ENCODE measurements around the gene CHCHD6. TPM values are rescaled to one million over a fixed set of nuclear protein-coding genes. Genes with fewer than 3 reads are reported as not detected.

CHCHD6 gene
- total and polyA plus RNA-seq, 2 of the 4 experiments (the other 2 are of a cell fraction): 18.8 to 28.9 TPM

- Histone ChIP-seq H3K27ac (ENCODE audit: insufficient read depth, low read length) (no peak overlapping the region), H3K79me1 (ENCODE audit: low read depth in 1 of 2, low read length in 2 of 2) (peaks cover 0 to 7% of the 10 kb centered on the region in 2 experiments; a peak in 3 of 4 replicates), H3K9me3 (ENCODE audit: control insufficient read depth, insufficient read depth, low read length) (no peaks in the 10 kb centered on the region), H4K8ac (ENCODE audit: low read depth in 2 of 2, low read length in 2 of 2) (no peak overlapping the region), H2AK9ac (replicated peaks; ENCODE audit: low read depth, low read length, poor library complexity) (no peak overlapping the region), H3K14ac (replicated peaks; ENCODE audit: low read depth, low read length) (no peak overlapping the region), H3K27me3 (ENCODE audit: control insufficient read depth, insufficient read depth, low read length) (no peaks in the 10 kb centered on the region), H3K4me1 (ENCODE audit: control insufficient read depth, insufficient read depth, low read length) (peaks cover 10% of the 10 kb centered on the region), H3K4ac (ENCODE audit: low read depth, low read length) (no peak overlapping the region), H4K20me1 (ENCODE audit: insufficient read depth, low read length) (peaks cover 3% of the 10 kb centered on the region; the same call in 1 of the 2 replicates), H3K23ac (ENCODE audit: low read depth, low read length) (no peak overlapping the region), H4K5ac (ENCODE audit: low read depth, low read length) (no peak overlapping the region), H3K36me3 (ENCODE audit: control insufficient read depth, insufficient read depth, low read length) (no peaks in the 10 kb centered on the region), H4K91ac (ENCODE audit: insufficient read depth, low read depth, low read length) (no peak overlapping the region), H3K9ac (ENCODE audit: low read depth, low read length) (no peak overlapping the region), H3K4me2 (ENCODE audit: low read depth, low read length) (no peak overlapping the region), H2AFZ (replicated peaks; ENCODE audit: low read length, poor library complexity) (no peak overlapping the region), H2AK5ac (ENCODE audit: low read depth, low read length) (no peak overlapping the region), H3K9me1 (ENCODE audit: insufficient read depth, low read length) (peaks cover 12% of the 10 kb centered on the region), H2BK120ac (ENCODE audit: low read depth, low read length) (no peak overlapping the region), H3K4me3 (ENCODE audit: insufficient read depth, low read depth, low read length) (no peak overlapping the region), H2BK20ac (ENCODE audit: low read depth, low read length) (no peak overlapping the region), H2BK15ac (ENCODE audit: low read depth, low read length) (no peak overlapping the region), H2BK5ac (ENCODE audit: low read depth, low read length, poor library complexity, severe bottlenecking) (no peak overlapping the region), H3K56ac (ENCODE audit: extremely low read depth, insufficient read depth, low read length) (no peak overlapping the region), H3K18ac (ENCODE audit: low read depth, low read length) (no peak overlapping the region)
- intact Hi-C loops (cut with micrococcal nuclease) (no loop called here), dilution Hi-C loops (cut with HindIII; ENCODE audit: low sequenced_read_pairs, unreplicated experiment) (no loop called here), in situ Hi-C loops (cut with MboI; ENCODE audit: low sequenced_read_pairs) (no loop called here)
- peak; percentile 34 for DNase-seq
- CTCF ChIA-PET: interaction anchor here (3.9 kb wide), 1 partner anchor 10 kb away, joined by 11 read pairs; no protein-coding TSS in a partner anchor
- no TSS peak for BruUV-seq (replicated peaks)
- POLR2A ChIA-PET (ENCODE audit: unreplicated experiment): no interaction called here
- TF ChIP-seq CEBPB (IDR thresholded peaks at IDR 0.05; ENCODE audit: low read depth, low read length): no peak
- TF ChIP-seq CTCF (conservative IDR thresholded peaks at IDR 0.05; ENCODE audit: low read depth, low read length): no peak
- no peak for TF ChIP-seq USF2 (IDR thresholded peaks at IDR 0.05; ENCODE audit: low read depth, low read length)
- no peak for TF ChIP-seq MAZ (IDR thresholded peaks at IDR 0.05; ENCODE audit: borderline replicate concordance, low read depth, low read length)
- no peak for TF ChIP-seq CHD1 (IDR thresholded peaks at IDR 0.05; ENCODE audit: low read depth, low read length)
- WGBS, 2 experiments (ENCODE audit: extremely low coverage in 2 of 2, insufficient read length in 1 of 2): no CpG with 5 or more reads among the region's 2 CpGs
- ATAC-seq (ENCODE audit: low read depth): no peak
Measured at GRCh38 chr3:126845920-126846715, 142.1 kb downstream of the CHCHD6 start.

All from IMR-90 (cell line).